ENCODE results near the gene GLTP.

- TF ChIP-seq PATZ1 (CRISPR knock-in tag; IDR thresholded peaks at IDR 0.05; ENCODE audit: borderline replicate concordance) (no peak), ZNF565 (CRISPR knock-in tag; conservative IDR thresholded peaks at IDR 0.05; ENCODE audit: low read depth) (no peak), CREB5 (CRISPR knock-in tag; IDR thresholded peaks at IDR 0.05; ENCODE audit: low read depth) (no peak), TSHZ2 (CRISPR knock-in tag; IDR thresholded peaks at IDR 0.05) (no peak), ZFP30 (CRISPR knock-in tag; IDR thresholded peaks at IDR 0.05) (no peak), RARB (CRISPR knock-in tag; IDR thresholded peaks at IDR 0.05) (no peak)
Observed at GRCh38 chr12:109914461-109914860, 34.1 kb upstream of the GLTP start.

Data from SK-N-SH treated with all-trans-retinoic acid at 6 μM for 48 hours (cell line).